SKM-1 treated with dmso at 0.1 percent for 144 hours (cell line): ENCODE results near the gene CCZ1B.
"Not testable (repeated sequence)": the region's sequence is repeated elsewhere in the genome, so short reads cannot be mapped to it uniquely, and the experiment has no call there.

Source experiments
- DNase-seq: peaks from one replicate; lab custom pipeline; 2025; ENCODE audit not compliant: unreplicated experiment; lab: John Stamatoyannopoulos, UW

Gene CCZ1B

GRCh38 chr7:6749335-6749734 is 76.7 kb downstream of the CCZ1B start:
- DNase-seq = not testable (repeated sequence)
